Transverse colon (tissue), 4 donors: ENCODE measurements around the gene CDC42. TPM values are rescaled to one million over a fixed set of nuclear protein-coding genes. Genes with fewer than 3 reads are reported as not detected.

ENCODE experiments used
- DNase-seq: peaks from one replicate; pipeline ENCODE4 v3.0.0-alpha.2; 2019
- H3K27ac ChIP-seq, 4 donors: fragments of 200-600 bp; sonication (generic); 2 replicates each; pipeline ENCODE4 v1.5.1; 2016 to 2018; ENCODE audit warnings: inconsistent platforms in 4 of 4
- H3K27me3 ChIP-seq: fragments of 200-600 bp; sonication (generic); 2 replicates; pipeline ENCODE4 v1.5.1; 2017; ENCODE audit warnings: inconsistent platforms
- H3K36me3 ChIP-seq, 4 donors: fragments of 200-600 bp; sonication (generic); 2 replicates each; pipeline ENCODE4 v1.5.1; 2017 to 2019; ENCODE audit warnings: inconsistent platforms in 4 of 4
- H3K4me1 ChIP-seq, 4 donors: fragments of 200-600 bp; sonication (generic); 2 replicates each; pipeline ENCODE4 v1.5.1; 2017 to 2020; ENCODE audit warnings: inconsistent platforms in 4 of 4
- H3K4me3 ChIP-seq, 4 donors: fragments of 200-600 bp; sonication (generic); 1 replicate in 1 of 4; 2 replicates in 3 of 4; pipeline versions ENCODE4 v1.5.1 to v1.6.1; 2017 to 2019; ENCODE audit warnings: inconsistent platforms in 4 of 4
- H3K9me3 ChIP-seq, 2 donors: fragments of 200-600 bp; sonication (generic); 2 replicates each; pipeline ENCODE4 v1.5.1; 2017 to 2019; ENCODE audit warnings: inconsistent platforms in 2 of 2
- EP300 ChIP-seq: sonication (generic); formaldehyde crosslinking; IDR thresholded peaks from one replicate; pipeline ENCODE4 v1.6.1; 2017; ENCODE audit warnings: antibody characterized with exemption, low read depth
- POLR2A ChIP-seq: fragments of 450-650 bp; IDR thresholded peaks from one replicate; pipeline ENCODE4 v1.6.1; 2016; ENCODE audit warnings: antibody characterized with exemption, mild to moderate bottlenecking, moderate library complexity
- POLR2AphosphoS5 ChIP-seq, 3 donors: sonication (generic); formaldehyde crosslinking; IDR thresholded peaks; one replicate each; pipeline ENCODE4 v1.6.1; 2016; ENCODE audit warnings: antibody characterized with exemption in 3 of 3
- WGBS, 2 donors: methylation state at CpG; one replicate each; pipeline ENCODE4 v1.1.5; 2018; ENCODE audit warnings: low coverage in 1 of 2; 5-methylcytosine and 5-hydroxymethylcytosine counted together
- in situ Hi-C, 4 donors: fragments of 200-750 bp; cut with MboI; loops; one replicate each; pipeline versions ENCODE4 v1.15.0 to v1.15.1; 2017; ENCODE audit warnings: low sequenced_read_pairs in 3 of 4, low pct_ligation_motif_present in 1 of 4, low pct_unique_long_range_greater_than_20kb in 1 of 4
- intact Hi-C: fragments of 100-400 bp; cut with DNase I; formaldehyde crosslinking; loops from one replicate; pipeline ENCODE4 v1.15.1; 2023; ENCODE audit warnings: low total_unique reads
- total RNA-seq, 4 donors: library from RNA; depleted of rRNA; stranded (reverse); fragments of >200 nt; gene quantifications; one replicate each; pipeline ENCODE4 v1.1.0, GENCODE V29; 2016
- TF ChIP-seq, protein P1 (sequence below), 5 experiments: fragments of 200-600 bp in 3 of 5; fragments of 450-650 bp in 2 of 5; sonication (generic) in 3 of 5; IDR thresholded peaks; 1 replicate in 2 of 5; 2 replicates in 3 of 5; pipeline ENCODE4 v1.5.1; 2016 to 2017; ENCODE audit warnings: antibody characterized with exemption in 5 of 5, inconsistent platforms in 3 of 5, mild to moderate bottlenecking in 2 of 5, moderate library complexity in 1 of 5

CDC42 gene
- total RNA-seq, 4 donors from 2014 or later, result 140 to 245 (median 174) TPM

DNA sequence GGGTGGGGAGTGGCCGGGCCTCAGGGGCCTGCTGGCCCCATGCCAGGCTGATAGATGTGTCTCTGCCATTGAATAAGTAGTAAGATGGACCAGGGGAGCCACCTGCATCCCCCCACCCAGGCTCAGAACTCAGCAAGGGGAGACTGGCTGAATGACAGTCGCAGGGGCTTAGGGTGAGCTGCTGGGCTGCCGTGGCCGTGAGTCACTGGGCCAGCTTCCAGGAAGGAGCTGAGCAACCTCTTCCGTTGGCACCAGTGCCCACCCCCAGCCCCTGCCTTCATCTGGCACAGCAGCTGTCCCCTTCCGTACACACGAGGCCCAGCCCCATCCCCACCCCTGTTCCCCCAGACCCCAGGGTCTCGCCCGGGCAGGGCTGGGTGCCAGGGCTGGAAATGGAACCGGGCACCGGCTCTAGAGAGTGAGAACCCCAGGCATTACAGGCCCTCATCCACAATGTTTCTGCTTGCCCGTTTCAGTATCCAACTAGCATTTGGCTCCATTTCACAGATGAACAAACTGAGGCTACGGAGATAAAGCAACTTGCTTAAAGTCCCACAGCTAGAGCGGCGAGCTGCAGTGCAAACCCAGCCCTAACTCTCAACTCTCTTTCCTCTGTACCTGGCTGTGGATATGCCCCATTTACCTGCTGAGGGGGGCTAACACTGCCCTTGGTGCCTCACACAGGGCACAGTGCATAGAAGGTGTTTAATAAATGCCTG lies 80.2 kb downstream of the CDC42 start:
- in situ Hi-C loops (loop anchor here in 3 of 4 donors (10.0 to 25.0 kb wide), 4 partner anchors 152 to 505 kb away; partner anchors contain the start of genes C1QA (in 2 of the 3) and C1QC (in 2 of the 3)), intact Hi-C loops (no loop called here)
- no peak for DNase-seq
- WGBS, 2 donors, result 79% methylated on average over 10 of the region's 15 CpGs; no CpG with 5 or more reads in 1 of the 2 donors
- H3K27me3 ChIP-seq, result no peaks in the 10 kb centered on the region
- peaks cover 0 to 6% (median 2%) of the 10 kb centered on the region in 4 donors for H3K4me1 ChIP-seq
- no peak overlapping the region for H3K4me3 ChIP-seq
- no peak for TF ChIP-seq POLR2A
- TF ChIP-seq, protein P1, sequence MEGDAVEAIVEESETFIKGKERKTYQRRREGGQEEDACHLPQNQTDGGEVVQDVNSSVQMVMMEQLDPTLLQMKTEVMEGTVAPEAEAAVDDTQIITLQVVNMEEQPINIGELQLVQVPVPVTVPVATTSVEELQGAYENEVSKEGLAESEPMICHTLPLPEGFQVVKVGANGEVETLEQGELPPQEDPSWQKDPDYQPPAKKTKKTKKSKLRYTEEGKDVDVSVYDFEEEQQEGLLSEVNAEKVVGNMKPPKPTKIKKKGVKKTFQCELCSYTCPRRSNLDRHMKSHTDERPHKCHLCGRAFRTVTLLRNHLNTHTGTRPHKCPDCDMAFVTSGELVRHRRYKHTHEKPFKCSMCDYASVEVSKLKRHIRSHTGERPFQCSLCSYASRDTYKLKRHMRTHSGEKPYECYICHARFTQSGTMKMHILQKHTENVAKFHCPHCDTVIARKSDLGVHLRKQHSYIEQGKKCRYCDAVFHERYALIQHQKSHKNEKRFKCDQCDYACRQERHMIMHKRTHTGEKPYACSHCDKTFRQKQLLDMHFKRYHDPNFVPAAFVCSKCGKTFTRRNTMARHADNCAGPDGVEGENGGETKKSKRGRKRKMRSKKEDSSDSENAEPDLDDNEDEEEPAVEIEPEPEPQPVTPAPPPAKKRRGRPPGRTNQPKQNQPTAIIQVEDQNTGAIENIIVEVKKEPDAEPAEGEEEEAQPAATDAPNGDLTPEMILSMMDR (IDR thresholded peaks at IDR 0.05), result no peak
- no peak for TF ChIP-seq EP300
- TF ChIP-seq POLR2AphosphoS5 (IDR thresholded peaks at IDR 0.05), result no peak
- no peaks in the 10 kb centered on the region for H3K9me3 ChIP-seq
- H3K36me3 ChIP-seq, result no peaks in the 10 kb centered on the region
- no peak overlapping the region for H3K27ac ChIP-seq

DNA sequence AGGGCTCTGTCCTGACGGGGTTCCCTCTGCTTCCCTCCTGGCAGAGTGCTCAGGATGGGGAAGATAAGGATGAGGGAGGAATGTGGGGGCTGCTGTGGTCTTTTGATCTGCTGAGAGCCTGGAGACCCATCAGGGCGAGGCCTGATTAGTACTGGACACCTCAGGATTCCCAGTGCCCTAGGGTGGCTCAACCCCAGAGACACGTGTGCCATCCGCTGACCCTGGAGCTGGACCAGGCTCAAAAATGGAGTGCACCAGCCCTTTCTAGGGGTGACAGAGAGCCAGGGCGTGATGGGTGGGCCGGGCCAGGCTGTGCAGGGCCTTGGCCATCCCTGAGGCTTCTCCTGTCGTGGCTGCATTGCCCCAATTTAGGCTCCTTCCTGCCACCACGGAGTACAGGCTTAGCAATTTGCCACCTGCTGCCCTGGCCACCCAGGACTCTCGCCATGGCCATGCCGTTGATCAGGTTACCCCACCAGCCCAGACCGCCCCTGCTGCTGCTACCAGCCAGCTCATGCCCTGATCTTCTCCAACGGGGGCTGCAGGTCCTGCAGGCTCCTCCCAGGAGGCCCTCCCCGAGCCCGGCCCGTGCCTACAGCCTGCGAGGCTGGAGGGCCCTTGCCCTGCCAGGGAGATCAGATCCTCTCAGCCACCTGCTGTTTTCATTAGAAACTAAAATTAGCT lies 80.9 kb downstream of the CDC42 start:
- H3K27me3 ChIP-seq, result no peaks in the 10 kb centered on the region
- no peaks in the 10 kb centered on the region for H3K9me3 ChIP-seq
- in situ Hi-C loops, result loop anchor here in 3 of 4 donors (10.0 to 25.0 kb wide), 4 partner anchors 151 to 504 kb away; partner anchors contain the start of genes C1QA (in 2 of the 3) and C1QC (in 2 of the 3)
- H3K4me1 ChIP-seq, result peaks cover 0 to 6% (median 2%) of the 10 kb centered on the region in 4 donors
- no peak overlapping the region for H3K27ac ChIP-seq
- 64% methylated on average over 14 of the region's 16 CpGs; no CpG with 5 or more reads in 1 of the 2 donors for WGBS, 2 donors
- TF ChIP-seq, protein P1 (IDR thresholded peaks at IDR 0.05), result no peak
- TF ChIP-seq POLR2AphosphoS5 (IDR thresholded peaks at IDR 0.05) (no peak), EP300 (no peak), POLR2A (no peak)
- DNase-seq, result no peak
- H3K36me3 ChIP-seq, result no peaks in the 10 kb centered on the region
- intact Hi-C loops, result no loop called here
- H3K4me3 ChIP-seq, result no peak overlapping the region

DNA sequence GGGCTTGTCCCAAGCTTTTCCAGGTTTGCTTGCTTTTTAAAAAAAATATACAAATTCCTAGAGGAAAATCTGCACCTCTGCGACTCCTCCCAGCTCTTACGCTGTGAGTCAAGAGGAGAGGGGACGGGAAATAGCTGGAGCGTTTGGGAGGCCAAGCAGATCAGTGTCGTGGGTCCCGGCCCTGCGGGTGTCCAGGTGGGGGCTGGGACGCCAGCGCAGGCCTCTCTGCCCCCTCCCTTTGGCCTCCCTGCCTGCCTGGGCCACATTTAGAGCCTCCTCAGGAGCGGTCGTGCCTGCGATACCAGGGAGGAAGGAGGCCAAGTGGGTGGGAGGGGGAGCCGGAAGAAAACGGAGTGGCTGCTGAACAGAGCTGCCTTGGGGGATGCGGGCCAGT lies 81.4 kb downstream of the CDC42 start:
- no peaks in the 10 kb centered on the region for H3K27me3 ChIP-seq
- 67 to 80% methylated on average over 1 to 15 of the region's 15 CpGs for WGBS, 2 donors
- no peak overlapping the region for H3K27ac ChIP-seq
- in situ Hi-C loops, result loop anchor here in 3 of 4 donors (10.0 to 25.0 kb wide), 4 partner anchors 151 to 503 kb away; partner anchors contain the start of genes C1QA (in 2 of the 3) and C1QC (in 2 of the 3)
- intact Hi-C loops, result no loop called here
- DNase-seq, result no peak
- H3K4me3 ChIP-seq, result no peak overlapping the region
- no peaks in the 10 kb centered on the region for H3K36me3 ChIP-seq
- no peak for TF ChIP-seq POLR2AphosphoS5 (IDR thresholded peaks at IDR 0.05)
- TF ChIP-seq, protein P1 (IDR thresholded peaks at IDR 0.05), result no peak
- TF ChIP-seq POLR2A, result no peak
- no peak for TF ChIP-seq EP300
- no peaks in the 10 kb centered on the region for H3K9me3 ChIP-seq
- H3K4me1 ChIP-seq, result peaks cover 0 to 6% (median 2%) of the 10 kb centered on the region in 4 donors

DNA sequence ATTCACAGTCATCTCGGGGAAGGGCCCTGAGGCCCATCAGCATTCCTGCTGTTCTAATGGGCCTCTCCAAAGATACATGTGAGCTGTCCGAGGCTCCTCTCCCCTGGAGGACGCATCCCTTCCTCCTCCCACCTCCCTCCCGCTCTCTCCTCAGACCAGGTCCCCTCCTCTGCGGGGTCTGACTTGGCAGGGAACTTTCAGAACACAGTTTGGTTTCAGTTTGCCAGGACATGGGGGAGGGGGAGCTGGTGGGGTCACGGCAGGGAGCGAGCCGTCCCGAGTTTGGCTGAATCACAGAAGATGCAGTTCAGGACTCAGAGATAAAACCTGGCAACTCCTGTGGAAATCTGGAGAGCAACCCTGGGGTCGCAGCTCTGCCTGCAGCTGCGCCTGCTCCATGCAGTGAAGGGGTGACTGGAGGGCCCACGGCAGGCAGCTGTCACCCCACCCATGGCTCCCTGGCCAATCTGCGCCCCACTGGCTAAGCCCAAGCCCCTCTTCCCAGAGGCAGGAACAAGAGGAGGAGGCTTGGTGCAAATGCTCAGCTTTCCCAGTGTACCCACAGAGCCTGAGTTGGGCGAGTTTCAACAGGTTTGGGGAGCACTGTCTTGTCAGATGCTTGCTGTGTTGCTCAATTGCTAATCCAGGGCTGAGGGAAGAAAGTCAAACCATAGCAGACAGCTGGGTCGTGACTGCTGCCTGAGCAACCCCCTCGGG lies 84.7 kb downstream of the CDC42 start:
- DNase-seq, result no peak
- H3K27ac ChIP-seq, result no peak overlapping the region
- no peaks in the 10 kb centered on the region for H3K36me3 ChIP-seq
- no peak for TF ChIP-seq POLR2AphosphoS5 (IDR thresholded peaks at IDR 0.05)
- TF ChIP-seq EP300, result no peak
- no peak for TF ChIP-seq POLR2A
- TF ChIP-seq, protein P1 (IDR thresholded peaks at IDR 0.05), result no peak
- in situ Hi-C loops, result loop anchor here in 3 of 4 donors (10.0 to 25.0 kb wide), 4 partner anchors 148 to 500 kb away; partner anchors contain the start of genes C1QA (in 2 of the 3) and C1QC (in 2 of the 3)
- H3K4me1 ChIP-seq, result peaks cover 3 to 10% (median 7%) of the 10 kb centered on the region in 4 donors
- intact Hi-C loops, result no loop called here
- WGBS, 2 donors, result 75% methylated on average over 16 of the region's 16 CpGs; no CpG with 5 or more reads in 1 of the 2 donors
- H3K9me3 ChIP-seq, result no peaks in the 10 kb centered on the region
- H3K4me3 ChIP-seq, result no peak overlapping the region
- H3K27me3 ChIP-seq, result peaks cover 29% of the 10 kb centered on the region
